Astrocyte (in vitro differentiated cells and primary cell): ENCODE results near the gene NPR2.

Experiments
- EZH2 ChIP-seq: IDR thresholded peaks from 2 replicates; pipeline ENCODE4 v1.6.1; 2012; ENCODE audit warnings: mild to moderate bottlenecking, low read length, inconsistent platforms; ENCODE audit not compliant: insufficient read depth
- TF ChIP-seq, protein P1 (sequence below): IDR thresholded peaks from 2 replicates; pipeline ENCODE4 v1.5.1; 2011; ENCODE audit warnings: low read depth, mild to moderate bottlenecking, inconsistent platforms, low read length, moderate library complexity; ENCODE audit not compliant: insufficient read depth

GRCh38 chr9:35749515-35750255, 41.7 kb upstream of the NPR2 start:
- TF ChIP-seq, protein P1, sequence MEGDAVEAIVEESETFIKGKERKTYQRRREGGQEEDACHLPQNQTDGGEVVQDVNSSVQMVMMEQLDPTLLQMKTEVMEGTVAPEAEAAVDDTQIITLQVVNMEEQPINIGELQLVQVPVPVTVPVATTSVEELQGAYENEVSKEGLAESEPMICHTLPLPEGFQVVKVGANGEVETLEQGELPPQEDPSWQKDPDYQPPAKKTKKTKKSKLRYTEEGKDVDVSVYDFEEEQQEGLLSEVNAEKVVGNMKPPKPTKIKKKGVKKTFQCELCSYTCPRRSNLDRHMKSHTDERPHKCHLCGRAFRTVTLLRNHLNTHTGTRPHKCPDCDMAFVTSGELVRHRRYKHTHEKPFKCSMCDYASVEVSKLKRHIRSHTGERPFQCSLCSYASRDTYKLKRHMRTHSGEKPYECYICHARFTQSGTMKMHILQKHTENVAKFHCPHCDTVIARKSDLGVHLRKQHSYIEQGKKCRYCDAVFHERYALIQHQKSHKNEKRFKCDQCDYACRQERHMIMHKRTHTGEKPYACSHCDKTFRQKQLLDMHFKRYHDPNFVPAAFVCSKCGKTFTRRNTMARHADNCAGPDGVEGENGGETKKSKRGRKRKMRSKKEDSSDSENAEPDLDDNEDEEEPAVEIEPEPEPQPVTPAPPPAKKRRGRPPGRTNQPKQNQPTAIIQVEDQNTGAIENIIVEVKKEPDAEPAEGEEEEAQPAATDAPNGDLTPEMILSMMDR, result no peak
- no peak for TF ChIP-seq EZH2
